Measurements from ENCODE around the gene PHC1.
"Not testable (repeated sequence)": the region's sequence is repeated elsewhere in the genome, so short reads cannot be mapped to it uniquely, and the experiment has no call there.

Gene PHC1

DNA sequence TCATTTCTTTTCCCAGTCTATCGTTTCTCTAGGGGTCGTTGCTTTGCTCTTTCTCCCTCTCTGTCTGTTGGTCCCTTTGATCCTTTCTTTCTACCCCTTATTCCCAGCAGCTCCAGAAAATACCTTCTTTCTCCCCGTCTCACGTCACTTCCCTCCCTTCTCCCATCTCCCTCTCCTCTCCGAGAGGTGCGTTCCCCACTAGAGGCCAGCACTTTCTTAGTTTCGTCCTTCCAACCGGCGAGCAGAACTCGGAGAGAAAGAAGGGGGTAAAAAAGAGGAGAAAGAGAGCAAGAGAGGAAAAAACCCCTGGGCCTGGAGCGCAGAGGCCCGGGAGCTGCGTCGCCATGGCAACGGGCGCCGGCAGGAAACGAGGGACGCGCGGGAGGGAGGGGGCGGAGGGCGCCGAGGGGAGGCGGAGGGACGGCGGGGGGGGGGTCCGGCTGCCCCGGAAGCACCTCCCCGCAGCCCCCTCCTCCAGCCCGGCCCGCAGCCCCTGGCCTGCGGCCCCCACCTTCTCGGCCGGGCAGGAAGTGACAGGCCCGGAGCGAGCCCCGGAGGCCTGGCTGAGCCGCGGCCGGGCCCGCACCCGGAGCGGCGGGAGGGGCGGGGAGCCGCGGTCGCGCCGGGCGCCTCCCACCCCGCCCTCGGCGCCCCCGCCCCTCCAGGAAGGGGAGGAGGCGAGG is at the start of gene PHC1:
Gene PHC1 (plus strand): TSS at position 477 of the 683 bp plus-strand sequence. CDS start 3,169 bp downstream, outside the sequence.
- peak; percentile 81 for DNase-seq

DNA sequence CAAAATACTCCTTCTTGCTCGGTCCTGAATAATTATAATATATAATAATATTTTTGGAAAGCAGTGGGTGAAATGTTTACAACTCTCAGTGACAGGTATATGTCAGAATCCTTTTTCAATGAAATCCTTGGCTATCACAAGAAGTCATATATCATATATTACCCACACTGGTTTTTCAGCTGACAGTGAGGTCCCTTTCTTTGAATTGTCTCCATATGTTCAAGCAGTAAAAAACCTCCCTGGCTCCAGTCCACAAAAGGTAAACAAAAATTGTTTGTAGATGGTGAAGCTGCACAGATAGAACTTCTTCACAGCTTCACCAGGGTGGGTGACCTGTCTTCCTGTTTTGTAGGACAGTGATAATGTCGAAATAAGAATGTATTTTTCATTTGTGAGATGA is 47.9 kb upstream of the PHC1 start:
- no peak for DNase-seq

DNA sequence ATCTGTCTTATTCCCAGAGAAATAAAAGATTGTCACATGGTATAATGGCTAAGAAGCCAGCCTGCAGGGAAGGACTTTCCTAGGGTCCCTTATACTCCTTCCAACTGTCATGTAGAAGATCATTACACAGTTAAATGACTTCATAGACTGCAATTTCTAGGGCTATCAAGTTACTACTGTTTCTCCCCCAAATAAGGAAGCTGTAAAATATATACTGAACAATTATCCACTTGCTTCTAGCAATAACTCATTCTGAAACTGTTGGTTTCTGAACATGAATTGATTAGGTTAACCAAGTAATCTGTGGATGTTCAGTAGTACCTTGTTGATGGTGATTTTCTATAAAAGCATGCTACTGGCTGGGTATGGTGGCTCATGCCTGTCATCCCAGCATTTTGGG is 47.3 kb upstream of the PHC1 start:
- DNase-seq, result no peak

DNA sequence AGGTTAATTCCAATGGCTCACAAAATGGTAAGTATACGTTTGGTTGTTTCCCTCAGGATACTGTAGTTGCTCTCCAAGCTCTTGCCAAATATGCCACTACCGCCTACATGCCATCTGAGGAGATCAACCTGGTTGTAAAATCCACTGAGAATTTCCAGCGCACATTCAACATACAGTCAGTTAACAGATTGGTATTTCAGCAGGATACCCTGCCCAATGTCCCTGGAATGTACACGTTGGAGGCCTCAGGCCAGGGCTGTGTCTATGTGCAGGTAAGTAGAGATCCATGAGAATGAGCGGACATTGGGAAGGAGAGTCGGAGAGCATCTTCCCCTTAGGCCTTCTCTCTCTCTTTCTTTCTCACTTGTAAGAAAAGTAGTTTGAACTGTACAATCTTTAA is 46.5 kb upstream of the PHC1 start:
- DNase-seq, result no peak

DNA sequence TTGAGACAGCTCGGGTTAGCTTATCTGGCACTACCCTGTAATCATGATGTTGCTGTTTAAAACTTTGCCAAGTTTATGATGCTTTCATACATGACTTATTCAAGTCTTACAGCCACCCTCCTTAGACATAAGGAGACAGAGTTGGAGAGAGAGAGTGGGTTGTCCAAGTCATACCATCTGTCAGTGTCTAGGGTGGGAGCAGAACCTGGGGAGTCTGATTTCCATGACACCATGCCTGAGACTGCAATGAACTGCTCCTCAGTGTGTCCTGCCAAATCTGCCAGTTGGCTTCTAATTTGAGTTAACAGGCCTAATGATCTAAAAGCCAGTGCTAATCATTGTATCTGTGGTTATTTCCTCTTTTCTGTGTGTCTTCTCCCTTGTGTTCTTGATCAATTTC is 43.7 kb upstream of the PHC1 start:
- DNase-seq, result no peak

DNA sequence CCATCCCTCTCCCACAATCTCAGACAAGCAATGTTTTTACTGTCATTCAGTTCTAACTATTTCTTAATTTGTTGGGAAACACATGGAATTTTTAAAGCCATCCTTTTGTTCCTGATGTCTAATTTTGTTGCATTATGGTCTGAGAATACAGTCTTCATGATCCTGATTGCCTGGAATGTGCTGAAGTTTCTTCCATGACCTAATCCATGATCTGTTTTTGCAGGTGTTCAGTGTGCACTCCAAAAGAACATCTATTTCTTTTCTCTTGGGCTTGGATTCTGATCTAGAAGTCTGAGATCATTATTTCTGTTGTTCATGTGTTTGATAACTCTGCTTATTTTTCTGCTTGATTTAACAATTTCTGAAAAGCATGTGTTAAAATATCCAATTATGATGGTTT is 43.2 kb upstream of the PHC1 start:
- no peak for DNase-seq

DNA sequence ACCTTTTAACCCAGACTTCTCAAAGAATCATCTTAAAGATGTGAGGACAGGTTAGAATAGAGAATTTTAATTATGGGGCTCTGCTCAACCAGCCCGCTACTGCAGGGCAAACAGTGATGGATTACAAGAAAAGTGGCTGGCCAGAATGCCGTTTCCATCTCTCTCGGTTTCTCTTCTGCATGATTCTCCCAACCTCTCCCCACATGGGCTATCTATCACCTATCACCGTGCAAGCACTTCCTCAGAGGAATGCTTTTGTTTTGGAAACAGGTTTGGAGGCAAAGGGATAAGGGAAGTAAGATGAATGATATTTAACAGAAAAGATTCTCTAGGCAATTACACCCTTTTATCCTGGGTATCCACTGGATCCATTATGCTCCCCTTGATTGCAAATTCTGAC is 37.4 kb upstream of the PHC1 start:
- DNase-seq, result no peak

DNA sequence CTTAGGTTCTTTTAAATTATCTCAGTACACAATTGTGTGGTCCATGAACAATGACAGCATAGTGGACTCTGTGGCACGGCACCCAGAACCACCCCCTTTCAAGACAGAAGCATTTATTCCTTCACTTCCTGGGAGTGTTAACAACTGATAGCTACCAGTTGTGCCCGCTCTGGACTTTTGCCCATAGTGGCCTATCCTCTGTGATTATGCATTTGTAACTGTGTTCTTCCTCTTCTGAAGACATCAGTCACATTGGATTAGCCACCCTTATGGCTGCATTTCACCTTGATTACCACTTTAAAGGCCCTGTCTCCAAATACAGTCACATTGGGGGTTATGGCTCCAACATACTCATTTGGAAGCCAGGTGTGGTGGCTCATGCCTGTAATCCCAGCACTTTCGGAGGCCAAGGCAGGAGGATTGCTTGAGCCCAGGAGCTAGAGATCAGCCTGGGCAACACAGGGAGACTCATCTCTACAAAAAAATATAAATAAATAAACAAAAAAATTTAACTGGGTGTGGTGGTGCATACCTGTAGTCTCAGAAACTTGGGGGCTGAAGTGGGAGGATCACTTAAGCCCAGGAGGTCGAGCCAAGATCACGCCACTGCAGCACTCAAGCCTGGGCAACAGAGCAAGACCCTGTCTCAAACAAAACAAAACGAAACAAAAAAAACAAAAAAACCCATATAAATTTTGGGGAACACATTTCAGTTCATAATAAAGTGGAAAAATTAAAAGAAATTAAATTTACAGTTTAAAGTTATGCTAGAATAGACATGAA is 27.6 kb upstream of the PHC1 start:
- DNase-seq, result no peak

DNA sequence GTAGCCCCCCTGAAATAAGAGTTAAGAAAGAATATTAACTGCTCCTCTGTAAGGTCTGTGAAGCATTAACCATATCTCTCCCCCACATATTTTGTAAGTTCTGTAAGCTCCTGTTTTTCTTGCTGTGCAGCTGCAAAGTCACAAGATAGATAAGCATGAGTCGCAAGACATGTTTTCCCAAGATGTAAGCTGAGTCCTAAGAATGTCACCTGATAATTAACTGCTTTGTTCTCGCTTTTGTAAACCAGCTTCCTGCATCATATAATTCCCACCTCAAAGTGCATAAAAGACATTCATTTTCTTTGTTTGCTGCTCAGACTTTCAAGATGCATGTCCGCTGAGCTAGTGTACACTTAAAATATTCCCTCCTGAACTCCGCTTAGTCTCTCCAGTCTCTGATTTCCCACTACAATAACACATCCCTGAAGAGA is 27.0 kb upstream of the PHC1 start:
- no peak for DNase-seq

DNA sequence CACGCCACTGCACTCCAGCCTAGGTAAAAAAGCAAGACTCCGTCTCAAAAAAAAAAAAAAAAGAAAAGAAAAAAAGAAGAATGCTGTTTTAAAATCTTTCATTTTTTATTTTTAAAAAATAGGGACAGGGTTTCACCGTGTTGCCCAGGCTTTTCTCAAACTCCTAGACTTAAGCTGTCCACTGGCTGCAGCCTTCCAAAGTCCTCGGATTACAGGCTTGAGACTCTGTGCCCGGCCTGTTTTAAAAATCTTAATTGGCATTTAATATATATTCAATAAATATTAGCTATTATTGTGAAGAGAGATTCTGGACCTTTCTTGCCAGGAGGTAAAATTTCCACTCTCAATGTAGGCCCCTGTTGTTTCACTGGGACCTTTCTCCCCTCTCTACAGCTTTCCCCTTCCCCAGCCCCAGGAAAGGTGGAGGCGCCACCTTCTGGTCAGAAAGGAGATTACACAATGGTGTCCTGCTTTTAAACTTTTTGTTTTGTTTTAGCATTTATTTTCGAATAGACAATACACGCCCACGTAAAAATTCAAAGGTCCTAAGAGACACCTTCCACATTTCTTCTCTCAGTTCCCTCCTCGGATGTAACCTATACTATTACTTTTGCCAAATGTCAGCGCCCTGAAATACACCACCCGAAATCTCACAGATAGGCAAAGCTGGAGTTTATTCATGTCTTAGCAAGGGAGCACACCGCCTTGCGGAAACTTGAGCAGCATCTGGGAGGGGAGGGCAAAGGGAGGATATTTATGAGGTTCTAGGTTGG is 23.8 kb upstream of the PHC1 start:
- DNase-seq, result no peak

DNA sequence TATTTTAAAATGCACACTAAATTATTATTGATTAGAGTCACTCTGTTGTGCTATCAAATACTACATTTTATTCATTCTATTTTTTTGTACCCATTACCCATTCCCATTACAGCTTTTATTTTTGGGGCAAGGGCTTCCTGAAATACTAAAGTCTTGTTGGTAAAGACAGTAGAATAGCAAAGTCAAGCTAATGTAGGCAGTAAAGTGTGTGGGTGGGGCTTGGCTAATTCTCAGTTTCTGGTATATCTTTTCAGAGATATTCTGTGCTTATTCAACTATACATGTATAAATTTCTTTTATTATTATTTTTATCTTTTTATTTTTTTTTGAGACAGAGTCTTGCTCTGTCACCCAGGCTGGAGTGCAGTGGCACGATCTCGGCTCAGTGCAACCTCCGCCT is 22.3 kb upstream of the PHC1 start:
- no peak for DNase-seq

DNA sequence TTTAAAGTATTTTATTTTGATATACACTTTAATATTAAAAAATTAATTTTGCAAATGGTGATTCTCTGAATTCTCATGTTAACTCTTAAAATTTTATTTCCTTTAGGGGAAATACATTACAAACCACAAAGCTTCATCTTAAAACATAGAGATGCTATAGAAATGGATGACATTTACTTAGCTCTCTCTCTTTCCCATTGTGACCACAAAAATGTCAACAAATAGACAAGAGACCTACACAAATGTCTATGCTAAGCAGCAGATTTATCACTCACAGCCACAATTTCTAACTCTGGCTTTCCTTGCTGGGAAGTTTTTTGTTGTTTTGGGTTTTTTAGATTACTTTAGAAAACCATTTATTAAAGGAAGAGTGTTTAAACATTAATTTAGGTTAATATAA is 19.9 kb upstream of the PHC1 start:
- no peak for DNase-seq

DNA sequence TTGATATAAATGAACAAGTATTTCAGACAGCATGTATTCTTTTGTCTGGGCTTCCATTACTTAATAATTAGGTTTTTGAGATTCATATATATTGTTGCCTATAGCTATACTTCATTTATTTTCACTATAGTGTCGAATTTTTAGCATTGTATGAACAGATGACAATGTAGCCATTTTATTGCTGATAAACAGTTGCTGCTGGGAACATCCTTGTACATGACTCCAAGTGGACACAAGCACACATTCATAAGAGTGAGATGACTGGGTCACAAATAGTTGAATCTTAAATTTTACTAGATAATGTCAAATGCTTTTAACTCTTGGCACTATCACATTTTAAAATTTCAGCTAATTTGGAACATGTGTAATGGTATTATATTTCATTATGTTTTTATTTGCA is 19.3 kb upstream of the PHC1 start:
- DNase-seq, result no peak

DNA sequence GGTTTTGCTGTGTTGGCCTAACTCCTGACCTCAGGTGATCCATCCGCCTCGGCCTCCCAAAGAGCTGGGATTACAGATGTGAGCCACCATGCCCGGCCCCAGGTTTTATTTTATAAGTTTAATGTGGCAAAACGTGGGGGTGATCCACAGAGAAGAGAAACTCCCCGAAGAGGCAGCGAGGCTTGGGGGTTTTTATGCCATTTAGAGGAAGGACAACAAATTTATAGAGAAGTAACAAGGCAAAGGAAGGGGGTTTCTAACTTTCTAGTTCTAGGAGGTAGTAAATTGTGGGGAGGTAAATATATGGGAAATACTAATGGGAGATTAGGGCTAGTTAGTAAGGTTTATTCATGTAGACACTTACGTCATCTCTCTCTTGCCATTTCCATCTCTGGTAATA is 17.2 kb upstream of the PHC1 start:
- DNase-seq, result no peak

DNA sequence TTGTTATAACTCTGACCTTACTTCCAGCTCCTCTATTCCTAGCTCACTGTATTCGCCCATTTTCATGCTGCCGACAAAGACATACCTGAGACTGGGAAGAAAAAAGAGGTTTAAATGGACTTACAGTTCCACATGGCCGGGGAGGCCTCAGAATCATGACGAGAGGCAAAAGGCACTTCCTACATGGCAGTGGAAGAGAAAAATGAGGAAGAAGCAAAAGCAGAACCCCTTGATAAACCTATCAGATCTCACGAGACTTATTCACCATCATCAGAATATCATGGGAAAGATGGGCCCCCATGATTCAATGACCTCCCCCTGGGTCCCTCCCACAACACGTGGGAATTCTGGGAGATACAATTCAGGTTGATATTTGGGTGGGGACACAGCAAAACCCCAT is 14.5 kb upstream of the PHC1 start:
- DNase-seq, result no peak

DNA sequence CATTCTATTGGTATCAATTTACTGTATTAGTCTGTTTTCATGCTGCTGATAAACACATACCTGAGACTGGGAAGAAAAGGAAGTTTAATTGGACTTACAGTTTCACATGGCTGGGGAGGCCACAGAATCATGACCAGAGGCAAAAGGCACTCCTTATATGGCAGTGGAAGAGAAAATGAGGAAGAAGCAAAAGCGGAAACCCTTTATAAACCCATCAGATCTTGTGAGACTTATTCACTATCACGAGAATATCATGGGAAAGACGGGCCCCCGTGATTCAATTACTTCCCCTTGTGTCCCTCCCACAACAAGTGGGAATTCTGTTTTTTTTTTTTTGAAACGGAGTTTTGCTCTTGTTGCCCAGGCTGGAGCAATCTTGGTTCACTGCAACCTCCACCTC is 11.6 kb upstream of the PHC1 start:
- DNase-seq, result not testable (repeated sequence)

DNA sequence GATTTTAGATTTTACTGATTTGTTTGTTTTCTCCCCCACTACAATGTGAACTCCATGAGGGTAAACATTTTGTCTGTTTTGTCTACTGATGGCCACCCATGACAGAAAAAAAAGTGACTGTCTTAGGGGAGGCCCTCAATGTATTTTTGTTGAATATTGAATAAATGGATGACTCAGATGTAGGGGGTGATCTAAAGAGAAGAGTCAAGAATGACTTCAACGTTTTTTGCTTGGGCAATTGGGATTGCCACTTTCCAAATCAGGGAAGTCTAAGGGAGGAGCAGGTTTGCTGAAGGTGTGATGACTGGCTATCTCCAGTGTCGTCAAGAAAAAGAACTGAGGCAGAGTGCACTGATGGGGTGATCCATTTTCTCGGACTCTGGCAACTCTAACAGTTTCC is 10.7 kb upstream of the PHC1 start:
- DNase-seq, result no peak

DNA sequence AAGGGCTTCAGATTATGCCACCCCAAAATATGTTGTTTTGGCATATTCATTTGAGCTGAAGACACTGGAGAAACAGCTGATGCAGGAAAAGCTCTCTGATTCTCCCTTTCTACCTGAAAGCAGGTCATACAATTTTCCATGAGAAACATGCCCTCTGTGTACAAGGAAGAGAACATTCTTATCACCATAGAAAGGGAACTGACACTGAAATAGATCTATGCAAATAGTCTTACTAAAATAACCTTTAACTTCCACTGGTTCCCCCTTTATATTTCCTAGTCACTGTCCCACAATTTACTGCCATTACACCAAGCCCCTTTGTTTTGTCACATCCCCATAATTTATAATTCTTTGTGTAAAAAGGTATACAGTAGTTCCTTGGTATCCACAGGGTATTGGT is 9.6 kb upstream of the PHC1 start:
- DNase-seq, result no peak

DNA sequence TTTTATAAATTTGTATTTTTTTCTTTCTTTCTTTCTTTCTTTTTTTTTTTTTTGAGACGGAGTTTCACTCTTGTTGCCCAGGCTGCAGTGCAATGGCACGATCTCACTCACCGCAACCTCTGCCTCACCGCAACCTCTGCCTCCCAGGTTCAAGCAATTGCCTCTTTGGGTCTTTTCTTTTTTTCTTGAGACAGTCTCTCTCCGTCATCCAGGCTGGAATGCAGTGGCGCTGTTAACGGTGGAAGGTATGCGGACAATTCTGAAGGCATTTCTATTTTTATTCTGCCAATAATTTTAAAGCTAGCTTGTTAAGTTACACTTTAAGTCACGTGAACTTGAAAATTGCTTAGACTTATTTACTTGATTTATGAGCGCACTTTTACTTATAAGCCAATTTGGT is 8.8 kb upstream of the PHC1 start:
- DNase-seq, result no peak

DNA sequence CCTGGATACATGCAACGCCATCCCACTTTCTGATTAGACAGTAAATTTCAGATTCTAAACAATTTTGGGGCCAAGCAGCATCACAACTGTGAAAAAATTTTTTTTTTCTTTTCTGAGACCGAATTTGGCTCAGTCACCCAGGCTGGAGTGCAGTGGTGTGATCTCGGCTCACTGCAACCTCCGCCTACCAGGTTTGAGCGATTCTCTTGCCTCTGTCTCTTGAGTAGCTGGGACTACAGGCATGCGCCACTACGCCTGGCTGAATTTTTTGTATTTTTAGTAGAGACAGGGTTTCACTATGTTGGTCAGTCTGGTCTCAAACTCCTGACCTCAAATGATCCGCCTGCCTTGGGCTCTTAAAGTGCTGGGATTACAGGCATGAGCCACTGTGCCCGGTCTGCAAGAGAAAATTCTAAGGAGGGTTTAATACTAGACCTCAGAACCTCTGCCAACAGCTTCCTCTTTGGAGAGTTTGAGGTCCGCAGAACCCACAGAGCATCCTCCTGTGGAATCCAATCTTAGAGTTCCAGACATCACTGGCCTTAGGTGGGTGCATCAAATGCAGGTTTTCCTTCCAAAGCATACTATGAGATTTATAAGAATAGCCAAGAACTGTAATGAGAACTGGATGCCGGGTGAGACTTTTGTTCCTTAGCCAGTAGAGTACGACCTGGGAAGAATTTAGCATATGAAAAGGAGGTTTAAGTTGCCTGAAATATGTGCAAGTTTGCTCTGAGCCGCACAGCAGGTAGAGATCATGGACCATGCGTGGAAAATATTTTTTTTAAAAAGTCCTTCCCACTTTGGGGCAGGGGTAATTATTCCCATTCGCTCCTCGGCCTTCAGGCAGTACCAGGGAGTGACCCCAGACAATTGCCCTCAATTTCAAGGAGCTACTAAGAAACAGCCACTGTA is 7.8 kb upstream of the PHC1 start:
- DNase-seq, result no peak

DNA sequence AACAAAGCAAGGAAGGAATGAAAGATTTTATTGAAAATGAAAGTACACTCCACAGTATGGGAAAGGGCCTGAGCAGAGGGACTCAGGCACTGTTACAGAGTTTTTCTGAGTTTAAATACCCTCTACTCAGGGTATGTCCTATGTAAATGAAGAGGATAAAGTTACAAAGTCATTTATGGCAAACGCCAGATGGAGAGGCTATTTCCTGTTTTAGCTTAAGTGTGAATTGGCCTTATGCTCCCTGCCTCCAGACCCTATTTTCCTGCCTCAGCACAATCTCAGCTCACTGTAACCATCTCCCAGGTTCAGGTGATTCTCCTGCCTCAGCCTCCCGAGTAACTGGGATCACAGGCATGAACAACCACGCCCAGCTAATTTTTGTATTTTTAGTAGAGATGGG is 6.8 kb upstream of the PHC1 start:
- DNase-seq, result no peak

DNA sequence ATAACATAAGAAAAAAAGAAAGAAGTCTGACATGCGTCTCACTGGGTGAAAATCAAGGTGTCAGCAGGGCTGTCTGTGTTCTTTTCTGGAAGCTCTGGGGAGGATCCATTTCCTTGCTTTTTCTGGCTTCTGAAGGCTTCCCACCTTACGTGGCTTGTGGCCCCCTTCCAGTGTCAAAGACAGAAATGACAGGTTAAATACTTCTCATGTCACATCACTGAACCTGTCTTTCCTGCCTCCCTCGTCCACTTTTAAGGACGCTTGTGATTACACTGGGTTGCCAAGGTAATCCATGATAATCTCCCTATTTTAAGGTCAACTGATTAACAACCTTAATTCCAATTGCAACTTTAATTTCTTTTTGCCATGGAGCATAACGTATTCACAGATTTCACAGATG is 4.6 kb upstream of the PHC1 start:
- no peak for DNase-seq

Data from NCI-H1417 treated with DMSO at 0.1 percent for 48 hours (cell line).